KG1 (cell line): ENCODE results near the gene EFHD2.
"Not testable (repeated sequence)": the region's sequence is repeated elsewhere in the genome, so short reads cannot be mapped to it uniquely, and the experiment has no call there.

Source experiments
- DNase-seq: peaks from one replicate; lab custom pipeline; 2025; lab: John Stamatoyannopoulos, UW

EFHD2 gene

DNA sequence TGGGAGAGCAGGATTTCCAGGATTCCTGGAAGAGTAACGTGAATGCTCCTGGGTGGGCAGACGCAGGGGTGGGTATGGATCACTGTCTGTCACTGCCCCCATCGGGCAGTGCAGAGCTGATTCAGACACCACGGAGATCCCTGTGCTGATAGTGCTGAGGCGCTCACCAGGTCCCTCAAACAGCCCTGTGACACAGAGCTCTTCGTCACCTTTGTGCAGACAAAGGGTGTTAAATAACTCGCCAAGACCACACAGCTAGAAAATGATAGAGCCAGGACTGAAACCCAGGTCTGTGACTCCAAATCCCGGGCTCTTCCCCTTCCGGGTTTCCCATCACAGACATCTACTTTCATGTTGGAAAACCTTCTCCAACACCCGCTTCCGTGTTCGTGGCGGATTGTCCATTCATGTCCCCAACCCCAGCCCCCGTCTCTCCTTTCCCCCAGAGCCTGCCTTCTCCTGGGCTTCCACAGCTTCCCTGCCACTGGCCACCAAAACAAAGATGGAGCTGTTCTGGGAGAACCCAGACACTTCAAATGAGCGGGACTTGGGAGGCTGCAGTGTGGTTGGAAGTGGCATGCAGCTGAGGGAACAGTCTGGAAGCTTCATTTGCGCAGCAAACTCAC is 2.6 kb downstream of the EFHD2 start:
- DNase-seq: no peak

DNA sequence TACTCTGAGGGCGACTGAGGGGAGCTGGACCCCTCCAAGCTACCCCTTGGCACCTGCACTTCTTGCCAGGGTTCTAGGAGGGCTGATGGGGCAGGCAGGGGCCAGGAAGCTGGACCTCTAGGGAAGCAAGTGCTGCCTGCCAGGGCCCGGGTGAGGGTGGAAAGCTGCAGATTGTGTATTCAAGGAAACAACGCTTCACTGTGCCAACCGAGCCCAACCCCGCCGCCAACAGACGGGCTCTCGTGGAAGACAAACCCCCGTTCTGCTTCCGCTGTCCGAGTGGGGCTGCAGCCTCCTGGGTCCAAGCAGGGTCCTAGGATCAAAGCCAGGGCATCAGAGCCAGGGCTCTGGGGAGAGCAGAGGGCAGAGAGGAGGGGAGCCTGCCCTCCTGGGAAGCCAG is 3.2 kb downstream of the EFHD2 start:
- DNase-seq: no peak

GRCh38 chr1:15413563-15414444 is 4.1 kb downstream of the EFHD2 start:
- no peak for DNase-seq

GRCh38 chr1:15414445-15414983 is 4.8 kb downstream of the EFHD2 start:
- no peak for DNase-seq

GRCh38 chr1:15417059-15417934 is 7.6 kb downstream of the EFHD2 start:
- no peak for DNase-seq

- no peak for DNase-seq
These were observed 9.3 kb downstream of the EFHD2 start for GRCh38 chr1:15418806-15419515.

GRCh38 chr1:15420853-15421465 is 11.3 kb downstream of the EFHD2 start:
- DNase-seq: no peak

DNA sequence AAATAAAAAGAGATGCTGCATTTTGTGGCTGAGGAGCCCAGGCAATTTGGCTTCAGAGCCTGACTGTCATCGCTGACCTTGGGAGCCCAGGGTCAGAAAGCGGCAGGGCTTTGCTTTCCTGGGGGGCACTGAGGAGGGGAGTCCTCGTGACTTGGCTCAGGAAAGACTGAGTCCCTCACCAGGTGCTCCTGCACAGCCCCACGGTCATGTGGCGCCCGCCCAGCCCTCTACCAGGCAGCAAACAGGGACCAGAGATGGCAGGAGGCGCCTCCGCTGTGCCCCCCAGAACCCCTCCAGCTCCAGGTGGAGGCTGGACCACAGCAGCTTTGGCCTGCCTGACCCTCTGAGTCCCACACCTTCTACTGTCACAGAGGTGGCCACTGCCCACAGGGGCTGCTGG is 13.2 kb downstream of the EFHD2 start:
- no peak for DNase-seq

GRCh38 chr1:15423355-15424077 is 13.8 kb downstream of the EFHD2 start:
- no peak for DNase-seq

- no peak for DNase-seq
These were observed 14.5 kb downstream of the EFHD2 start for GRCh38 chr1:15424146-15424667.

DNA sequence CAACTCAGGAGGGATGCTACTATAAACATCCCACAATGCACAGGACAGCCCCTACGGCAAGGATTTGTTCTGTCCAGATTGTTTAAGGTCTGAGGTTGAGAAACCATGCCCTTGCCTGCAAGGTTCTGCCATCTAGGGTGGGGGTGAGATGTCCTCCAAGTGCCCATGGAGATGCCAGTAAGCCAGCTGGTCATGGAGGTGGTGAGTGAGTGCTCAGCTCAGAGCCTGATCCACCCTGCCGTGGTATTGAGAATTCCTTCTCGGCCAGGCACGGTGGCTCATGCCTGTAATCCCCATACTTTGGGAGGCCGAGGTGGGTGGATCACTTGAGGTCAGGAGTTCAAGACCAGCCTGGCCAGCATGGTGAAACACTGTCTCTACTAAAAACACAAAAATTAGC is 15.3 kb downstream of the EFHD2 start:
- no peak for DNase-seq

DNA sequence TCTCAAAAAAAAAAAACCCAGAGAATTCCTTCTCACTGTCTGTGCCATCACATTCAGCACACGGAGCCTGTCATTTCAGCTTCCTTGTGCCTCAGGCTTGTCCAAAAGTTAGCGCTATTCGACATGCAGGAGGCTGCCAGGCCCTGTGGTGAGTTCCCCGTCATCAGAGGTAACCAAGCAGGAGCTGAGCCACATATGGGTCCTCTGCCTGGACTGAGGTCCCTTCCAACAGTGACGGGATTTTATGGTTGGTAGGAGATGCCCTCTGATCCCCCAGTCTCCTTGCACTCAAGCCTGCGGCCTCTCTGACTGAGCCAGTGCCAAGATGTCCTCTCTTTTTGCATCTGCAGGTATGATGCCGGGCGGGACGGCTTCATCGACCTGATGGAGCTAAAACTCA is 15.8 kb downstream of the EFHD2 start:
- no peak for DNase-seq

DNA sequence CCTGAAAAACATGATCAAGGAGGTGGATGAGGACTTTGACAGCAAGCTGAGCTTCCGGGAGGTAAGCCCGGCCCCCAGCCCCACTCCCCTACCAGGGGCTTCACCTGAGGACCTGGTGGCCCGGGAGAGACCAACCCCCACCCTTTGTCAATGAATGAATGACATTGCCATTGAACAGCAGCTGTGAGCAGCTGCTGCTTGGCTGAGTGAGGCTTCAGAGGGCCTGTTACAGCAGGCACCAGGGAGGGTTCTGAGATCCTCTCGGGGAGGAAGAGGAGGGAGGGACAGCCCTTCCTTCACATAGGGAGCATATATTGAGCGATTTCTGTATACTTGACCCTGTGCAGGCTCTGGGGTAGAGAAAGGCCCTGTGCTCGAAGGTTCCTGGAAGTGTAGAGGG is 16.3 kb downstream of the EFHD2 start:
- no peak for DNase-seq

DNA sequence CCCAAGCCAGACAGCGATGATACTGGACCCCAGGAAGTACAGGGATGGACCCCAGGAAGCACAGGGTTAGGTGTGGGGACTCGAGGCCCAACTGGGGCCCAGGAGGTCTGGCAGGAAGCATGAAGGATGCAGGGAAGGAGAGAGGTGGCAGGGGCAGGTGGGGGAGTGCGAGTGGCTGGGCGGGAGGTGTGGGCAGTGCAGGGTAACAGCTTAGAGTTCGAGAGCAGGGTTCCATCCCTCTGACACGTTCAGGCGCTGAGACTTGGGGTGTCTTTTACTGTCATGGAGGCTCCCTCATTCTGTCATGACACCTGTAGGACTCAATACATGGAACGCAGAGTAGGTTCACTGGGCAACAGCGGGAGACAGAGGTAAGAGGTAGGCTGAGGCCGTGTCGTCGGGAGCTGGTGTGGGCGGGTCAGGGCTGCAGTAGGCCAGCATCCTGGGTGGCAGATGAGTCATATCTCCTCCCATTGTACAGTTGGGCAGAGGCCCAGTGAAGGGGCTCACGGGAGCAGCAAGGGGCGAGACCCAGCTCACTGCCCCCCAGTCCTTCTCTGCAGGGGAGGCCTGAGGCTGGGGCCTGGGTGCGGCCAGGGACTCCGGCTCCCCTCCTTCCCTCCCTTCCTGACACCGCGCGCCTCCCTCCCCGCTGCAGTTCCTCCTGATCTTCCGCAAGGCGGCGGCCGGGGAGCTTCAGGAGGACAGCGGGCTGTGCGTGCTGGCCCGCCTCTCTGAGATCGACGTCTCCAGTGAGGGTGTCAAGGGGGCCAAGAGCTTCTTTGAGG is 17.0 kb downstream of the EFHD2 start:
- no peak for DNase-seq

- no peak for DNase-seq
These were observed 17.6 kb downstream of the EFHD2 start for GRCh38 chr1:15427280-15427666.

DNA sequence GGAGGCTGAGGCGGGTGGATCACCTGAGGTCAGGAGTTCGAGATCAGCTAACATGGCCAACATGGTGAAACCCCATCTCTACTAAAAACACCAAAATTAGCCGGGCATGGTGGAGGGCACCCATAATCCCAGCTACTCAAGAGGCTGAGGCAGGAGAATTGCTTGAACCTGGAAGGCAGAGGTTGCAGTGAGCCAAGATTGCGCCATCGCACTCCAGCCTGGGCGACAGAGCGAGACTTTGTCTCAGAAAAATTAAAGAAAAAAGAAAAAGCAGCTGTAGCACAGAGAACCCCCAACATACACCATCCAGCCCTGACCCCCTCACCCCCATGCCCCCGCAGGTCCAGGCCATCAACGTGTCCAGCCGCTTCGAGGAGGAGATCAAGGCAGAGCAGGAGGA is 18.6 kb downstream of the EFHD2 start:
- not testable (repeated sequence) for DNase-seq

DNA sequence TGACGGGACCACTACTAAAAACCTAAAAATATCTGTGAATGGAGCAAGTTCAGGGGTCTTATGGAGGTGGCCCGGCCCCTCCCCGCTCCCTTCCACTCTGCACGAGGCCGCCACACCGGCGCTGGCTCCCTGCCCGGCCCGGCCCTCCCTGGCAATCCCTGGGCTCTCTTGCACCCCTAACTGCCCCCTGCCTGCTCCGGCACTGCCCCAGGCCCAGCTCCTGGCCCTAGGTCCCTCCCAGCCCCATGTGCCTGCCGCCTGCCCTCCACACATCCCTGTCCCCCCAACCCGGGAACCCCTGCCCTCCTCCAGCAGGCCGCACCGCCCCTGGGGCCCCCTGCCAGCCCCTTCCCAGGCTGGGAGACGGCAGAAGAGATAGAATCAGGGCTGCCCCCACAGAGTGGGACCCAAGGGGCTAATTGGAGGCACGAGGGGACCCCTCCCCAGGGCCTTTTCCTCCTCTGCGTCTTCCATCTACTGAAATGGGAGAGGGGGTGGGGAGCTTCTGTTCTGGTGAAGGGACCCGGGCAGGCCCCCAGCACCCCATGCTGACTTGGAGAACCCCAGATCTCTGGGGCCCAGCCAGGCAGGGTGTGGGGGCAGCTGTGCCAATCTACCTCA is 19.2 kb downstream of the EFHD2 start:
- no peak for DNase-seq

DNA sequence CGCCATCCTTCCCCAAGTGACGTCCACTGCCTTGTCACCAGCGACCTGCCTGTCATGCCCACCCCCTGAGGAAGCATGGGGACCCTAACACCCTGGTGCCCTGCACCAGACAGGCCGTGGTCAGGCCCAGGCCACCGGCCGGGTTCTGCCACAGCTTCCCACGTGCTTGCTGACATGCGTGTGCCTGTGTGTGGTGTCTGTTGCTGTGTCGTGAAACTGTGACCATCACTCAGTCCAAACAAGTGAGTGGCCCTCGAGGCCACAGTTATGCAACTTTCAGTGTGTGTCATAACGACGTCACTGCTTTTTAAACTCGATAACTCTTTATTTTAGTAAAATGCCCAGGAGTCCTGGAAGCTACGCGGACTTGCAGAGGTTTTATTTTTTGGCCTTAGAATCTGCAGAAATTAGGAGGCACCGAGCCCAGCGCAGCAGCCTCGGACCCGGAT is 20.0 kb downstream of the EFHD2 start:
- no peak for DNase-seq
